Activated T-helper 9 cell treated with anti-CD3 and anti-CD28 coated beads, Interleukin-2, amount 50 U/mL, for 16 hours (primary cell): ENCODE results near the gene CD2AP.

Source experiments
- DNase-seq: peaks from one replicate; pipeline ENCODE4 v3.0.0-alpha.2; 2020; ENCODE audit warnings: low read depth

Gene CD2AP

GRCh38 chr6:47567586-47567985 is 90.0 kb downstream of the CD2AP start:
- no peak for DNase-seq

- no peak for DNase-seq
These were observed 93.9 kb downstream of the CD2AP start for GRCh38 chr6:47571488-47571887.

DNA sequence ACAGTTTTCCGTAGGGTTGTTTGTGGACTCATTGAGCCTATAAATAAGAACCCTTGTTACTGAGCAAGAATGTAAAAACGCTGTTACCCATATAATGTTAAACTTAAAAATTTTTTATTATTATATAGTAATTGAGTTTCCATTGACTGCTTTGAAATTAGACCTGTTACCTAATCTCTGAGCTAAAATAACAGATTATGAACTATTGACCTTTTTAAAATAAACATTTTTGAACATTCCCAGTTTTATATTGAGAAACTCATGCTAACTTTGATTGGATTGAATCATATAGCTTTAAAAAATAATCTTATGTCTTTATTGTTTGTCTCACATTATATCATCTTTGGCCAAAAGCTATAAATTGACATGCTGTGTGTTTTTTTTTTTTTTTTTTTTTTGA is 95.5 kb downstream of the CD2AP start:
- no peak for DNase-seq

- DNase-seq: no peak
These were observed 97.2 kb downstream of the CD2AP start for GRCh38 chr6:47574789-47575188.

DNA sequence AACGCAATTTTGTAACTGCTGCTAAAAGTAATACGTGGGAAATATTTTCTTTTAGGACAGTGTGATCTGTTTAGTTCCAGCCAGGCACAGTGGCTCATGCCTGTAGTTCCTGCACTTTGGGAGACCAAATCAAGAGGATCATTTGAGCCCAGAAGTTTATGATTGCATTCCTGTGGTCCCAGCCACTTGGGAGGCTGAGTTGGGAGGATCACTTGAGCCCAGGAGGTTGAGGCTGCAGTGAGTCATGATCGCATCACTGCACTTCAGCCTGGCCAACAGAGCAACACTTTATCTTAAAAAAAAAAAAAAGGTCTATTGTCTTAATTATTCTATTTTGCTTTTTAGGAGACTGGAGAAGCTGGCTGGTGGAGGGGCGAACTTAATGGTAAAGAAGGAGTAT is 101.5 kb downstream of the CD2AP start:
- DNase-seq: no peak

- no peak for DNase-seq
These were observed 104.0 kb downstream of the CD2AP start for GRCh38 chr6:47581591-47581990.

DNA sequence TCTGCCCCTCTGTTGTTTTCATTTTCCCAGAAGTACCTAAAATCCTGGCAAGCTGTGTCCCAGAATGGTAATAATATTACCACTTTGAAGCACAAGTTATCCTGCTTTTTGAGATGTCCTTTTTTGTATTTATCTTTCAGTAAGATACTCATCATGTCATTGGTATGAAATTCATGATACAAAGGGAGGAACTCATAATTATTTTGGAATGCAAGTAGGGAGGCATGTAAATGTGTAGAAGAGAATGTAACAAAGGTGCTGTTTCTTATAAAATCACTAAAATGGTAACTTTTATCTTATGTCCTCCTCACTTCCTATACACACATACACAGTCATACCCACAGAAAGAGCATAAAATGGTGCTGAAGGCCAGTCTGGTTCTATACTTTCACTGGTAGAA is 109.9 kb downstream of the CD2AP start:
- no peak for DNase-seq

DNA sequence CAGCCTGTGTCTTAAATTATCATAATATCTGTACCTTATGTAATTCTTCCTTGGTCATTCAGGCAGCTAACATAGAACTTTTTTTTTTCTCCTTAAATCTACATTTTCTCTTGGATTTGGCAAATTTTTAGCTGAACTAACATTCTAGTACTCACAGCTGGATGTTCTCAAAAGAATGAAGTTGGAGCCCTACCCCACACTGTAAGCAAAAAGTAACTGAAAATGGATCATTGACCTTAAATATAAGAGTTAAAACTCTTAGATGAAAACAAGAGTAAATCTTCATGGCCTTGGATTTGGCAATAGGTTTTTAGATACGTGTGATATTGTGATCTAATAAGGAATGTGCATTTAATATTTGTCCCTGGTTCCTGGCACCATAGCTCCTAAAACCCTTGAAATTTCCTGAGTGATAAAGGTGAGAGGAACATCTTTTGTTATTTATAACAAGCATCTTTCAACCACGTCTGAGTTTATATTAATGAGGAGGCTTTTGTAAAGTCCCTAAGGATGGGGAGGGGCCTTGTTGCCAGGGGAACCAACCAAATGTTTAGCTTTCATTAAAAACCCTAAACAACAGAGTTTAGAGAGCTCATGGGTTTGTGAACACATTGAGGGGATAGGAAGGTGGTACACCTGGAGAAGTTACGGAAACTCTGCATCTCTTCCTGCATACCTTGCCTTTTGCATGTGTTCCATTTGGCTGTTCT is 114.7 kb downstream of the CD2AP start:
- no peak for DNase-seq

DNA sequence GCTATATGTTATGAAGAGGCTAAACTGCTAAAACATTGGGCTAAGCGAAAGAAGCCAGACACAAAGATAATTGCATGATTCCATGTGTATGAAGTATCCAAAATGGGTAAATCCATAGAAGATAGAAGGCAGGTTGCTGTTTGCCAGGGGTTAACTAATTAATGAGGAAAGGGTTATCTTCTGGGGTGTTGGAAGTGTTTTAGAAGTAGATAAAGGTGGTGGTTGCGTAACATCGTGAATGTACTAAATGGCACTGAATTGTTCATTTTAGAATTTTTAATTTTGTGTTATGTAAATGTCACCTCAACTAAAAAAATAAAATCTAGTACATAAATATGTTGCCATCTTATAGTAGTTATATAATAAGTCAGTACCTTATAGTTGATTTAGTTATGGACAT is 116.4 kb downstream of the CD2AP start:
- DNase-seq: no peak

GRCh38 chr6:47595785-47596184 is 118.2 kb downstream of the CD2AP start:
- DNase-seq: no peak

DNA sequence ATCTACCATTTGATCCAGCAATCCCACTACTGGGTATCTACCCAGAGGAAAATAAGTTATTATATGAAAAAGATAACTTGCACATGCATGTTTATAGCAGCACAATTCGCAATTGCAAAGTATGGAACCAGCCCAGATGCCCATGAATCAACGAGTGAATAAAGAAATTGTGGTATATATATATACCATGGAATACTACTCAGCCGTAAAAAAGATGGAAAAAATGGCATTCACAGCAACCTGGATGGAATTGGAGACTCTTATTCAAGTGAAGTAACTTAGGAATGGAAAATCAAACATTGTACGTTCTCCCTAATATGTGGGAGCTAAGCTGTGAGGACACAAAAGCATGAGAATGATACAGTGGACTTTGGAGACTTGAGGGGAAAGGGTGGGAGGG is 120.8 kb downstream of the CD2AP start:
- DNase-seq: no peak

- DNase-seq: no peak
These were observed 121.9 kb downstream of the CD2AP start for GRCh38 chr6:47599512-47599911.

- DNase-seq: no peak
These were observed 125.6 kb downstream of the CD2AP start for GRCh38 chr6:47603227-47603626.

- no peak for DNase-seq
These were observed 126.4 kb downstream of the CD2AP start for GRCh38 chr6:47603995-47604394.

GRCh38 chr6:47621838-47622449 is 144.4 kb downstream of the CD2AP start:
- DNase-seq: no peak

DNA sequence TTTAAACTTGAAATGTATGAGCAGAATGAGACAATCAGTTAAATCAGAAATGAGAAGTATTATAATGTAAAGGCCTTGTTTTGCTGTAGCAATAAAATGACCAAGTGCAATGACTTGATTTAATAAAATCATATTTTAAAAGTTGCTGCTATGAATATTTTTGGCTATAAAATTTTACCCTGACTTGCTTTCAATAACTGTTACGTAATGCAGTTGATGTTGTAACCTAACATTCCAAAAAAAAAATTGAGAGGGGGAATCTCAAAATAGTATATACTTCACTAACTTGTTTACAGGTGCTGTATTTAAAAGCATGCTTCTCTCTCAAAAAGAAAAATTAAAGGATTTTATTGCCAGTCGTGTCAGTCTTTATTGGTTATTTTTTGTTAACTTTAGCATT is 149.2 kb downstream of the CD2AP start:
- no peak for DNase-seq

- no peak for DNase-seq
These were observed 151.1 kb downstream of the CD2AP start for GRCh38 chr6:47628448-47629272.

GRCh38 chr6:47629954-47630353 is 152.4 kb downstream of the CD2AP start:
- no peak for DNase-seq

DNA sequence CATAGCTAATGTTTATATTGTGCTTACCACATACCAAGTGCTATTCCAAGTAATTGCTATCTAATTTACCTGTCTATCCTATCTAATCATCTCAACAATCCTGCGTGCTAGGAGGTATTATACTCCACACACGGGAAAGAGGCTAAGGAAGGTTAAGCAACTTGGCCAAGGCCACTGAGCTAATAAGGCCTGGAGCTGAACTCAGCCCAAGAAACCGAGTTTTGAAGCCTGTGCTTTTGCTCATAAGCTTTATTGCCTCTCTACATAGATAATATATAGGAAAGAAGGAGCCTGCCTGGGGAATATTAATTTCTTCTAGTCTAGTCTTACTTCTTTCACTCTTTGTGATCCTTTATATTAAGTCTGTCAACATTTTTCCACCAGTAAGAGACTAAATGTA is 153.0 kb downstream of the CD2AP start:
- no peak for DNase-seq

GRCh38 chr6:47631269-47631772 is 153.7 kb downstream of the CD2AP start:
- DNase-seq: no peak

- DNase-seq: no peak
These were observed 154.2 kb downstream of the CD2AP start for GRCh38 chr6:47631797-47632196.

GRCh38 chr6:47633141-47633540 is 155.6 kb downstream of the CD2AP start:
- DNase-seq: no peak
